HEK293T (cell line): ENCODE data around the gene RBM41.

Source experiments
- CTCF ChIA-PET: fragments of 350-600 bp; formaldehyde crosslinking; extraction: SDS; loops from one replicate; lab custom pipeline; 2021; ENCODE audit warnings: antibody characterized with exemption, inconsistent platforms; lab: Yijun Ruan, JAX
- POLR2A ChIA-PET: fragments of 350-600 bp; formaldehyde crosslinking; extraction: SDS; loops from one replicate; lab custom pipeline; 2020; ENCODE audit warnings: antibody characterized with exemption, inconsistent platforms; lab: Yijun Ruan, JAX
- DNase-seq: peaks from one replicate; pipeline ENCODE4 v3.0.0; 2012; ENCODE audit warnings: mixed read lengths; ENCODE audit errors: extremely low spot score
- ARNT ChIP-seq: fragments of 450-650 bp; IDR thresholded peaks from 2 replicates; pipeline ENCODE4 v1.6.1; 2017; ENCODE audit warnings: mild to moderate bottlenecking
- BHLHE40 ChIP-seq: fragments of 450-650 bp; IDR thresholded peaks from 2 replicates; pipeline ENCODE4 v1.6.1; 2016; ENCODE audit warnings: mild to moderate bottlenecking, moderate library complexity, borderline replicate concordance
- CTBP1 ChIP-seq: fragments of 450-650 bp; IDR thresholded peaks from 2 replicates; pipeline ENCODE4 v1.6.1; 2016; ENCODE audit warnings: borderline replicate concordance
- ELF4 ChIP-seq: fragments of 450-650 bp; IDR thresholded peaks from 2 replicates; pipeline ENCODE4 v1.6.1; 2017; ENCODE audit warnings: antibody characterized with exemption
- FOXA1 ChIP-seq: fragments of 450-650 bp; IDR thresholded peaks from 2 replicates; pipeline ENCODE4 v1.6.1; 2016; ENCODE audit warnings: mild to moderate bottlenecking
- FOXK2 ChIP-seq: fragments of 450-650 bp; IDR thresholded peaks from 2 replicates; pipeline ENCODE4 v1.6.1; 2016; ENCODE audit warnings: mild to moderate bottlenecking
- FOXM1 ChIP-seq: fragments of 450-650 bp; IDR thresholded peaks from 2 replicates; pipeline ENCODE4 v1.6.1; 2017; ENCODE audit warnings: mild to moderate bottlenecking, borderline replicate concordance
- HDGF ChIP-seq: fragments of 450-650 bp; IDR thresholded peaks from 2 replicates; pipeline ENCODE4 v1.6.1; 2017; ENCODE audit warnings: antibody characterized with exemption, borderline replicate concordance
- L3MBTL2 ChIP-seq: fragments of 450-650 bp; conservative IDR thresholded peaks from 2 replicates; pipeline ENCODE4 v1.6.1; 2016; ENCODE audit warnings: mild to moderate bottlenecking
- LEF1 ChIP-seq: fragments of 450-650 bp; IDR thresholded peaks from 2 replicates; pipeline ENCODE4 v1.6.1; 2017; ENCODE audit warnings: mild to moderate bottlenecking, borderline replicate concordance
- NFRKB ChIP-seq: fragments of 450-650 bp; IDR thresholded peaks from 2 replicates; pipeline ENCODE4 v1.6.1; 2016; ENCODE audit warnings: mild to moderate bottlenecking, moderate library complexity
- PKNOX1 ChIP-seq: fragments of 450-650 bp; IDR thresholded peaks from 2 replicates; pipeline ENCODE4 v1.6.1; 2016
- SP1 ChIP-seq: fragments of 450-650 bp; IDR thresholded peaks from 2 replicates; pipeline ENCODE4 v1.6.1; 2017
- SUZ12 ChIP-seq: fragments of 450-650 bp; IDR thresholded peaks from 2 replicates; pipeline ENCODE4 v1.6.1; 2016; ENCODE audit warnings: mild to moderate bottlenecking
- TARDBP ChIP-seq: fragments of 450-650 bp; IDR thresholded peaks from 2 replicates; pipeline ENCODE4 v1.6.1; 2016
- ZNF384 ChIP-seq: fragments of 450-650 bp; IDR thresholded peaks from 2 replicates; pipeline ENCODE4 v1.6.1; 2016

The RBM41 gene

GRCh38 chrX:107153005-107153404 is 34.4 kb upstream of the RBM41 start:
- POLR2A ChIA-PET = no interaction called here
- TF ChIP-seq NFRKB (no peak), HDGF (no peak), ZNF384 (no peak), FOXK2 (no peak), CTBP1 (no peak), L3MBTL2 (no peak), ELF4 (no peak), LEF1 (no peak)
- DNase-seq = no peak
- CTCF ChIA-PET = no interaction called here

GRCh38 chrX:107146670-107147069 is 28.0 kb upstream of the RBM41 start:
- POLR2A ChIA-PET = no interaction called here
- TF ChIP-seq LEF1 (no peak), FOXA1 (no peak), FOXK2 (no peak), PKNOX1 (no peak)
- no peak for DNase-seq
- CTCF ChIA-PET = no interaction called here

- ChIA-PET CTCF (interaction anchor here (0.6 kb wide), 1 partner anchor 12 kb away, joined by 3 read pairs; no protein-coding TSS in a partner anchor), POLR2A (no interaction called here)
- no peak for DNase-seq
These were observed 17.3 kb upstream of the RBM41 start for GRCh38 chrX:107135965-107136307.

GRCh38 chrX:107135049-107135964 is 16.7 kb upstream of the RBM41 start:
- no peak for TF ChIP-seq SP1
- no peak for TF ChIP-seq BHLHE40
- no peak for TF ChIP-seq LEF1
- no peak for DNase-seq
- ChIA-PET CTCF (no interaction called here), POLR2A (no interaction called here)

More at GRCh38 chrX:107135965-107136307, 17.3 kb upstream of the RBM41 start:
- no peak for TF ChIP-seq BHLHE40
- no peak for TF ChIP-seq FOXK2
- no peak for TF ChIP-seq PKNOX1
- TF ChIP-seq SP1 = no peak
- TF ChIP-seq SUZ12 = no peak
- TF ChIP-seq FOXA1 = no peak
- TF ChIP-seq TARDBP = no peak
- TF ChIP-seq ZNF384 = no peak
- no peak for TF ChIP-seq HDGF
- no peak for TF ChIP-seq NFRKB
- TF ChIP-seq LEF1 = no peak
- TF ChIP-seq FOXM1 = no peak

GRCh38 chrX:107123750-107124149 is 5.1 kb upstream of the RBM41 start:
- CTCF ChIA-PET = interaction anchor here (0.6 to 0.7 kb wide), 2 partner anchors 12 to 273 kb away, joined by 3 to 8 read pairs; no protein-coding TSS in a partner anchor
- no peak for TF ChIP-seq L3MBTL2
- no peak for TF ChIP-seq LEF1
- no peak for TF ChIP-seq BHLHE40
- no peak for TF ChIP-seq CTBP1
- no peak for TF ChIP-seq ELF4
- TF ChIP-seq FOXA1 = no peak
- TF ChIP-seq FOXK2 = no peak
- no peak for DNase-seq
- POLR2A ChIA-PET = no interaction called here

GRCh38 chrX:107119283-107119682 is 661 bp upstream of the RBM41 start:
- no peak for DNase-seq
- ChIA-PET POLR2A (interaction anchor here (0.7 to 1.2 kb wide), 3 partner anchors 11 to 87 kb away, joined by 3 to 7 read pairs (median 3); partner anchors contain the start of genes DNAAF6 and NUP62CL), CTCF (no interaction called here)
- TF ChIP-seq NFRKB (no peak), HDGF (no peak), LEF1 (no peak), FOXK2 (no peak), L3MBTL2 (no peak), ELF4 (no peak), ZNF384 (no peak), PKNOX1 (no peak), ARNT (no peak), TARDBP (no peak), FOXM1 (no peak), SUZ12 (no peak), FOXA1 (no peak)

- ChIA-PET POLR2A (interaction anchor here (1.2 kb wide), 2 partner anchors 9 to 37 kb away, joined by 3 to 7 read pairs; no protein-coding TSS in a partner anchor), CTCF (no interaction called here)
- TF ChIP-seq SP1 (no peak), PKNOX1 (no peak), NFRKB (no peak), TARDBP (no peak), FOXM1 (no peak), ELF4 (no peak), ARNT (no peak), ZNF384 (no peak), SUZ12 (no peak), LEF1 (no peak), CTBP1 (no peak)
- DNase-seq = peak; percentile 19
These were observed 665 bp downstream of the RBM41 start for GRCh38 chrX:107117993-107118321.
